ENCODE results near the gene ATP1A3.

The ATP1A3 gene

DNA sequence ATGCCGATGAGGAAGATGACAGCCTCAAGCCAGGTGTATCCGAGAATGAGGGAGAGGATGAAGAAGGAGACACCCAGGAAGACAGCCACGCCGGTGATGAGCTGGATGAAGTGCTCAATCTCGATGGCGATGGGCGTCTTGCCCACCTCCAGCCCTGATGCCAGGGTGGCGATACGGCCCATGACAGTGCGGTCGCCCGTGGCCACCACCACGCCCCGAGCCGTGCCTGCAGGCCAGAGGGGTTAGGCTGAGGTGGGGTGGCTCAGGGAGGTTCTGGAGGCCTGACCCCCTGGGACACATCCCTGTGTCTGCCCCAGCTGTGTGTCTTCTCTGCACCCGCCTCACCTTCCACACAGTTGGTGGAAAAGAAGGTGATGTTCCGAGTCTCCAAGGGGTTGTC, 9.1 kb downstream of the ATP1A3 start:
- no peak for DNase-seq (ENCODE audit: low spot score)

DNA sequence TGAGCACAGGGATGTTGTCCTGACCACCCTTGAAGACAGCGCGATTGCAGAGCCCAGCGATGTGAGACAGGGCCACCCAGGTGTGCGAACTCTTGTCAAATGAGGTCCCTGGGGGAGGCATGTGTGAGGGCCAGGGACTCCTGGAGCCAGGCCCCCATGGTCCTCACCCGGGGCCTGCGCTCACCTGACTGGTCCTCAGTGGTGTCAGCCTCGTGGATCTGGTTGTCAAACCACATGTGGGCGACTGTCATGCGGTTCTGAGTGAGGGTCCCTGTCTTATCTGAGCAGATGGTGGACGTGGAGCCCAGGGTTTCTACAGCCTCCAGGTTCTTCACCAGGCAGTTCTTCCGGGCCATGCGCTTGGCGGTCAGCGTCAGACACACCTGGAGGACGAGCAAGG, 12.3 kb downstream of the ATP1A3 start:
- no peak for DNase-seq (ENCODE audit: low spot score)

DNA sequence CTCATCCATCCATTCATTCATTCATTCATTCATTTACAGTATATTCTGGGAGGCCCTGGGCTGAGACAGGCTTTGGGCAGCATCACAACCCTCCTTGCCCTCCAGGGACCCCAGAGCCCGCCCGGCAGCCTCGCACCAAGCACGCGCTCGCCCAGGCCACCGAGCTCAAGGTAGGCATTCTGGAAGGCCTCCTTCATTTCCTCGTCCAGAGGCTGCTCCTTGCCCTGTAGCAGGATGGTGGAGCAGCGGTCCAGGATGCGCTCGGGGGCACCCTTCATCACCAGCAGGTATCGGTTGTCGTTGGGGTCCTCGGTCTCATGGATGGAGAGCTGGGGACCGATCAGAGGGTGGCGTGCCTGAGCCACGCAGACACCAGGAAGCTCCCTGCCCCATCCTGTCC, 15.6 kb downstream of the ATP1A3 start:
- DNase-seq (ENCODE audit: low spot score): no peak

DNA sequence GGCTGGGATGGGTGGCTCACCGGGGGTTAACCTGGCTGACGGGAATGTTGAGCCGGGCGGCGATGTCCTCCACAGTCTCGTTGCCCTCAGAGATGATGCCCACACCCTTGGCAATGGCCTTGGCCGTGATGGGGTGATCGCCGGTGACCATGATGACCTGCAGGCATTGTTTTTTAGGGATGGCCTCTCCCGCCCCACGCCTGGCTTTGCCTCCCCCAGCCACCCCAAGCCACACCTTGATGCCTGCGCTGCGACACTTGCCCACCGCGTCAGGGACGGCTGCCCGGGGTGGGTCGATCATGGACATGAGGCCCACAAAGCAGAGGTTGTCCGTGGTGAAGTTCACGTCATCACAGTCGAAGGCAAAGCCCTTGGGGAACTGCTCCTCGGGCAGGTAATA, 16.1 kb downstream of the ATP1A3 start:
- DNase-seq (ENCODE audit: low spot score): no peak

DNA sequence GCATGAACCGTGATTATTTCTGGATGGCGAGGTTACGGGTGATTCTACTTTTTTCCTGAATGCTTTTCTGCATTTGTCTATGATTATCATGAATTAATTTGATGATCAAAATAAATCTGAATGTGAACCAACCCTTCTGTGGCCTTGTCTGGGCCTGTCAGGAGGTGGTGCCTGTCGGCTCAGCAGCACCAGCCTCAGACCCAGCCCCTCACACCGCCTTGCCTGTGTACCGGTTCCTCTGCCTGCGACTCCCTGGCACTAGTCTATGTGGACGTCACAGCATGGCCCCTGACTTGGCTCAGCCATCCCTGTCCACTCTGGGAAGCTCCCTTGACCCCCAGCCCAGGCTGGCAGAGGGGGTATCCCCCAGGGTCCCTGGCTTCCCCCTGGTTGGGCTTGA, 19.4 kb downstream of the ATP1A3 start:
- DNase-seq (ENCODE audit: low spot score): no peak

DNA sequence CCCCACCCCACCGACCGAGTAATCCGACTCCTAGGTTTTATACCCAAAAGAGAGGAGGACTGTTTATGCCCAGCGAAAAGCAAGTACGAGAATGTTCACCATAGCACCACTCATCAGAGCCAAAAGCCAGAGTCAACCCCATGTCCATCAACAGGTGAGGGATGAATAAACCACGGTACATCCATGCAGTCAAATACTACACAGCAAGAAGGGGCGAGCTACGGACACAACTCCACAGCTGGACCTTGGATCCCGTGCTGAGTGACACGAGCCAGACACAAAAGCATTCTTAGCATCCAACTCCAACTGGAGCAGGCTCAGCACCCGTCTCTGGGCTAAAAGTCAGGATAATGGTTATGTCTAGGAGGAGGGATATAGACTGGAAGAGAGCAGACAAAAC, 22.7 kb downstream of the ATP1A3 start:
- no peak for DNase-seq (ENCODE audit: low spot score)

DNA sequence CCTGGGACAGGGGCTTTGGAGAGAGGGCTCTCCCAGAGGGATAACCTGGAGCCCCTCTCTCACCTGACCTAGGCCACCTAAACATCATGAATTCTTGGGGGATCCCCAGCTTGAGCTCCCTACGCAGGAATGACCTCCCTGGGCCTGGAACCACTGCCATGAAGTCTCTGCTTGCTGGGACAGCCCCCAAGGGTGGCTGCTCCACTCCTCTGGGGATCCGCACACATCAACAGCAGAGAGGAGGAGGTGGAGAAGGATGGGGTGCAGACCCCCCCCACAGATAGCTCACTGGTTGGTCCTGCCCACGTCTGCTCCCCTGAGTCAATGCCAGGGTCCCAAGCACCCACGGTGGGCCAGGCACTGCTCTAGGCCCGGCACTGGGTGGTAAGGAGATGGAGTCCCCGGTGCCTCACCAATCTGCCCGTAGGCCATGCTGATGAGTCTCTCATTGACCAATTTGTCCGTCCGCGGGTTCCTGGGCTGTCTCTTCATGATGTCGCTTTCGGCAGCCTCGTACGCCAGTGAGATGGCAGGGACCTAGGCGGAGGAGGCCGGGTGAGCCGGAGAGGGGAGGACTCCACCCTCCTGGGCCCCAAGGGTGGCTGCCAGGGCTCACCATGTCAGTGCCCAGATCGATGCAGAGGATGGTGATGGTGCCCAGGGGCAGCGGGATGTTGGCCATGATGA, 24.1 kb downstream of the ATP1A3 start:
- DNase-seq (ENCODE audit: low spot score): no peak

DNA sequence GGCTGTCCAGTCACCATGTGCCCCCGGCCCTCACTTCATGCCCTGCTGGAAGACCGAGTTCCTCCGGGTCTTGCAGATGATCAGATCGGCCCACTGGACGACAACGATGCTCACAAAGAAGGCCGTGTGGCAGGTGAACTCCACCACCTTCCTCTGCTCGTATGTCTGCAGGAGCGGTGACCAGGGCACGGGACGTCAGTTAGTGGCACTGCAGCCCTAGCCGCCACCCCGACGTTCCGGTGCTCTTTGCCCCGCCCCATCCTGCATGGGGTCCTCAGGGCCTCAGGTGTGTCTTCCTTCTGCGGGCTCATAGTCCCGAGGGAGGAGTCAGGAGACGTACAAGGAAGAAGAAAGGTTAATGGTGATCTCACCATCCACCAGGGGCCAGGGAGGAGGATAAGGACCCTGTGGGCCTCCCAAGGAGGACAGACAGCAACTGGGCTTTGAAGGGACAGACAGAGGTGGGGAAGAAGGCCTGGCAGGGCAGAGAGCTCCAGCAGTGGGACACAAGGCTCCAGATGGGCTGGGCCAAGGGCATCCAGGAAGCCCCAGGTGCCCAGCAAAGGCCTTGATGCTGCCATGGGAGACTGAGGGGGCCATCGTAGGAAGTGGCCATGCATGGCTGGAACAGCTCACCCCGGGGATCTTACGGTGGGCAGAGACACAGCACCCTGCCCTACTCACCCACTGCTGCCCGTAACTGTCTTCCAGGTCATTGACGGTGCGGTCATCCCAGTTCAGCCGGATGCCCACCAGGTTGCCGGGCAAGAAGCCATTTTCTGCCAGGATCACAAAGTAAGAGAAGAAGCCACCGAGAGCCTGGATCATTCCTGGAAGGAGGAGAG, 25.1 kb downstream of the ATP1A3 start:
- no peak for DNase-seq (ENCODE audit: low spot score)

DNA sequence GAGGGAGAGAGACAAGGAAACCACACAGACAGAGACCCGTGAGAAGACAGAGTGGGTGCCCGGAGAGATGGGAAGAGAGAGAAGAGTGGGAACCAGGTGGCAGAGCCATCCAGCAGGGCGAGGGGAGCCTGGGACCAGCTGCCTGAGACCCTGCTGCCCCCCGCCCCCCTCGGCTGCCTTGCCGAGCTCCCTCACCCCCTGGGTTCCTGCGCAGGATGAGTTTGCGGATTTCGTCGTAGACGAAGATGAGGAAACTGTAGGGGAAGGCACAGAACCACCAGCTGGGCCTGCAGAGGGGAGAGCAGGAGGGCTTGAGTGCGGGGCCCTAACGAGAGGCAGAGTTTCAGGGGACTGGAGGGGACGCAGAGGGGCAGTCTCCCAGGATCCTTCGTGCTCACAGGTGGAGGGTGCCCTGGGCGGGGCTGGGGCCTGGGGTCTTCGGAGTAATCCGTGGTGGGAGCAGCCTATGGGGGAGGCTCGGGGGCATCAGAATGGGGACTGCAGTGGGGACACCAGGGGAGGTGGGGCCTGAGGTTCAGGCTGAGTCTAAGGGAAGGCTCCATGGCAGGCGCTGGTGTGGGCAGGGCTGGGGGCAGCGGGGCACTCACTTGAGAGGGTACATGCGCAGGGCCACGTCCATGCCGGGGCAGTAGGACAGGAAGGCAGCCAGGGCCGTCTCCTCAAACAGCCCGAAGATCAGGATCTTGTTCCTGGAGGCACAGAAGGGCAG, 26.8 kb downstream of the ATP1A3 start:
- DNase-seq (ENCODE audit: low spot score): no peak

DNA sequence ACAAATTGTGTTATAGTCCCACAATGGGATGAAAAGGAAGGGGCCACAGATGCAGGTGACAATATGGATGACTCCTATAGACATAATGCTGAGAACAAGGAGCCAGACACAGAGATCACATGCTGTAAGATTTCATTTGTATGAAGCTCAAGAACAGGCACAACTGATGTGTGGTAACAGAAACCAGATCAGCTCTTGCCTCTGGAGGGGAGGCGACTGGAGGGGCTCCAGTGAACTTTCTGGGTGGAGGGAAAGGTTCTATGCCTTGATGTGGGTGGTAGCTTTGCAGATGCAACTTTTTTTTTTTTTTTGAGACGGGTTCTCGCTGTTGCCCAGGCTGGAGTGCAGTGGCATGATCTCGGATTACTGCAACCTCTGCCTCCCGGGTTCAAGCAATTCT, 28.9 kb downstream of the ATP1A3 start:
- DNase-seq (ENCODE audit: low spot score): no peak

DNA sequence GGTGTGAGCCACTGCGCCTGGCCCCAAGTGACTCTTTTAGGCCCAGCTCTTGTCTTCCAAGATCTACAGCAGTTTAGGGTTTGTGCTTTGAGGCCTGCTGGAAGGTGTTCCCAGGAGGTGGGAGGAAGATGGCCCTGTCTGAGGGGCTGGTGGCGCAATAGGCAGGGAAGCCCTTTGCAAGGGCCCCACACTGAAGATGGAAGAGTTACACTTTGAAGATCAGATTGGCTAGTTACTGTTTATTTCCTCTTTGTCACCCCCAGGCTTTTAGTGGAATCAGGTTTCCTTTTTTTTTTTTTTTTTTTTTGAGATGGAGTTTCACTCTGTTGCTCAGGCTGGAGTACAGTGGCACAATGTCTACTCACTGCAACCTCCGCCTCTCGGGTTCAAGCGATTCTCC, 33.1 kb downstream of the ATP1A3 start:
- DNase-seq (ENCODE audit: low spot score): no peak

DNA sequence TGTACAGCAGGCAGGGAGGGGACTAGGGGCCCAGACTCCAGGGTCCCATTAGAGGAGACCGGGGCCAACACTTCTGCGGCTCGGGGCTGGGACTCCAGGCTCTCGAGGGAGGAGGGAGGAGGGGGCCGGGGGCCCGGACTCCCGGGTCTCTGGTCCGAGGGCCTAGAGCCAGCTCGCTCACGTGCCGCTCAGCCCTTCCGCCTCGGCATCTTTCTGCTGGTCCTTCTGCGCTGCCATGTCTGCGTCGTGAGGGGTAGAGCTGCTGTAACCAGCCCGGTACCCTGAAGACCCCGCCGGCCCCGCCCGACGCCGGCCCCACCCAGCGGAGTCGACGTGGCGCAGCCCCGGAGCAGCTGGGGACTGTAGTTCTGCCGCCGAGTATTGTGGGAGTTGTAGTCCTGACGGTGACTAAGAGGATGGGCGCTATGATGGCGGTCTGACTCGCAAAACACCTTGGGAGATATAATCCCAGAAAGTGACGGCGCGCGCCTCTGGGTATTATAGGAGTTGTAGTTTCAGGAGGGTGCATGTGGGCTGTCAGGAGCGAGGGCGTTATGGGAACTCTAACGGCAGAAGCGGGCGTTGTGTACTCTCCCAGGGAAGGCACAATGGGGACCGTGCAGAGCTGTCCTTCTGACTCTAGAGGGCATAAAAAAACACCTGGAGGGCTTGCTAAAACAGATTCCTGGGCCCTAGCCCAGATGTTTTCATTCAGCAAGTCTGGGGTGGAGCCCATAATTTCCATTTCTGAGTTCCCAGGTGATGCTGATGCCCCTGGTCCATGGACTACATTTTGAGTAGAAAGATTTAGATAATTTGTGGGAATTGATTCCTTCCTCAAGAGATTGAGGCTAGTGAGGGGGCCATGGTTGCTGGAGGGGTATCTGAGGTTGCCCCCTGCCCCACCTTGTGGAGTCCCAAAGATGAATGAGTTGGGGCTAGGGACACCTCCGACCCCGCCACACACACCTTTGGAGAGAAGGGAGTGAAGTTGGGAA, 34.7 kb downstream of the ATP1A3 start, which contains the start of gene RABAC1:
TSS of gene RABAC1 (minus strand) at position 266 of the 998 bp plus-strand sequence. CDS start at position 237, 29 bp downstream.
- DNase-seq (ENCODE audit: low spot score): peak; percentile 82

DNA sequence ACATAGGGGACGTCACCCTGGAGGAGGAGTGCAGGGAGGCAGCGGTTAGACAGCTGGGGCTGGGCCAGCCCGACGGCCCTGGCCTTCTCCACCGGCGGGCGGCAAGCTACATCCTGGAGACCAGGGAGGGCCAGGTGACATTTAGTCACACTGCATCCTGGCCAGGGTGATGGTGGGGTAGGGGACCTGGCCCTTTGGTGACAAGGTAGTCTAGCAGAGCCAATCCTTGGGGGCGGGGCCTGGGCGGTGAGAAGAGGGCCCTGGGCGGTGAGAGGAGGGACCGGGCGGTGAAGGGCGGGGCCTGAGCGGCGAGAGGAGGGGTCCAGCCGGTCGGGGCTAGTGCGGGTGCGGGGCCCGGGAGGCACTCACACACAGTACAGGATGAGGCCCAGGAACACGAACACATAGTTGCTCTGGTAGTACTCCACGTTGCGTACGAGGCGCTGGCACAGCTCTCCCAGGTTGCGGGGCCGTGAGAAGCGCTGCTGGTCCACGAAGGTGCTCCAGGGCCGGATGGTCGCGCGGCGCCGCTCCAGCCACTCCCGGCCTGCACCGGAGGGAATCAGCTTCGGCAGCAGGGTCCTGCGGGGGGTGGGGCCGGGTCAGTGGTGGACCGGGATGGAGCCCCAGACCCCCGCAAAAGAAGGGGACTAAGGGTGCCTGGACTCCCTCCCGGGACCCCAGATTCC, 35.5 kb downstream of the ATP1A3 start:
- DNase-seq (ENCODE audit: low spot score): peak; percentile 53

DNA sequence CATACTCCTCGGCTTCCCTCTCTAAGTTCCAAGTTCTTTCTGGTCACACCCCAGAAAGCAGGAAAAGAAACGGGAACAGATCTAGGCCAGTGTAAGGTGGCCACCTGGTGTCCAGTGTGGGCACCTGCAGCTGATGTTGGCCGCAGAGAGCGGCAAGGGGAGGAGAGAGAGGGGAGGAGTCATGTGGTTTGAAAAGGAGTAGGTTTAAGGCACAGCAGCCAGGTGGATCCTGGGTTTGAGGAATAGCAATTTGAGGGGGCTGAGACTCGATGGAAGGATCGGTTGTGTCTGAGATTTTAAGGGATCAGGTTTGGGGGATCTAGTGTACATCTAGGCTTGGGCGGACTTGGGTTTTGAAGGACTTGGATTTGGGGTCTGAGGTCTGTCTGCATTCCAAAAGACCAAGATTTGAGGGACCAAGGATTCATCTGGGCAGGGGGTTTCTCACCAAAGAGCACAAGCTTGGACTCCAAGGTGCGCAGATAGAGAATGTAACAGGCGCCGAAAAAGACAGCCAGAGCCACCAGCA, 36.1 kb downstream of the ATP1A3 start:
- DNase-seq (ENCODE audit: low spot score): peak; percentile 87

DNA sequence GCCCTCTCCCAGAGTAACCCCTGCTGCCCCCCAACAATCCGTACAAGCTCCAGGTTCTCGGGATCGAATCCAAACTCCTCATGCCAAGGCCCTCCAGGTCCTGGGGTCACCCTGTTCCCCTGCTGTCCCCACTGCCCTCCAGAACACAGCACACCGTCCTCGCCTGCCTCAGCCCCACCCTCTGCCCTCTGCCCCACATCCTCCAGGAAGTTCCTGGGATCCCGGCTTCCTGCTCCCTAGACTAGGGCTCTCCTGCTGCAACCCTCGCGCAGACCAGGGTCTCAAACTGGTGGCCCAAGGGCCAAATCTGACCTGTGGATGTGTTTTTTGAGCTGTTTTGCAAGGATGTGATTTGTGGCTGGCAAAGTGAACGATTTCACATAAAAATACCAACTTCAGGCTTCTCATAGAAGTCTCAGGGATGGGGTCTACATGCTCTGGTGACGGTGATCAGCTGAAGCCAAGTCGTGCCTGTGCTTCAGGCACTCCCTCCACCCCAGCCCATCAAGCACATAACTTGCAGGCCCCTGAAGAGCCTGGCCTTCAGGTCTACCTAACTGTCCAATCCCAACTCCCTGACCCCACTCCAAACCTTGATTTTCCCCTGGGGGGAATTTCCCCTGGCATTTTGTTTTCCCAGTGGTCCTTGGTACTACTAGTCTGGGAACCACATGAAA, 36.7 kb downstream of the ATP1A3 start:
- DNase-seq (ENCODE audit: low spot score): no peak

DNA sequence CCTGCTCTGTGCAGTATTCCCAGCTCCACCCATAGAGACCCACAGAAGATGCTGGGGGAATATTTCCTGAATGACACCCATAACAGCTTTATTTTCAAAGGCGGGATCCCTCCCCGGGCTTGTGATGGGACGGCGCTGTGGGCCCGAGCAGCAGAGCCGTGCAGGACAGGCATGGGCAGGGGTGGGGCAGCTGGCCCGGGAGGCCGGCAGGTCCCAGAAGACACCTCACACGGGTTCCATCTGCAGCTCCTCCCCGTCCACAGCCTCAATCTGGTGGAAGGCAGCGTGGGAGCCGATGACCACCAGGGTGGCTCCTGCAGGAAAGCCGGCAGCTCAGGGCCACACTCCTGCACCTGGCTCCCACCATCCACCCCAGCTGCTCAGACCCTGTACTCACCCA, 37.4 kb downstream of the ATP1A3 start:
- DNase-seq (ENCODE audit: low spot score): no peak

DNA sequence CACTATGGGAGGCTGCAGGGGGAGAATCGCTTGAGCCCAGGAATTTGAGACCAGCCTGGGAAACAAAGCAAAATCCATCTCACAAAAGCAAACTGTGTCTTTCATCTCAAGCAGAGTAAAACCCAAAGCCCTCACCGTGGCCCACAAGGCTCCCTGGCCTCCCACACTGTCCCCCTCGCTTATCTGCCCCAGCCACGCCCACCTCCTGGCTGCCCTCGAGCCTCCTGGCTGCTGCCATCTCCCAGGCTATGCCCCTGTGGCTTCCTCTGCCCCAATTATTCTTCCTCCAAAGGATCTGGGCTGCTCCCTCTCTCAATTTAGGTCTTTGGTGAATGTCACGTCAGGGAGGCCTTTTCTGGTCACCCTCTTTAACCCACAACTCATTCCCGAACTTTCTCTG, 38.5 kb downstream of the ATP1A3 start:
- DNase-seq (ENCODE audit: low spot score): no peak

DNA sequence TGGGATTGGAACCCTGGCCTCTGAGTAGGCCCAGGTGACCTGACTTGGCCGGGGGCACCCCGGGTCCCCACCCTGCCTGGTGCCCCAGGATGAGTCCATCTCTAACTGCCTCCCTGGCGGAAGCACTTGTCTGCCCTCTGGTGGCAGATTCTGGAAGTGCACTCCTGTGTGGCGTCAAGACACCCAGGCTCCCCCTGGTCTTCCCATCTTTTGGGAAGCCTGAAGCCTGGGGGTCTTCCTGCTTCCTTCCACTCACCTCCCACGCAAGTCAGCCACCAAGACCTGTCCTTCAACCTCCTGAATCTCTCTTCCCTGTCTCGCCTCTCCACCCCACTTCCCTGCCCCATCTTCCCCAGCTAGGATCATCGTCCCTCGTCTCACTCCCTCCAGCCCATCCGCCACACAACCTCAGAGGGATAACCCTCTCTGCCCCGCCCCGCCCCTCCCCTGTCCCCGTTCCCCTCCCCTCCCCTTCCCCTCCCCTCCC, 42.3 kb downstream of the ATP1A3 start:
- peak; percentile 80 for DNase-seq (ENCODE audit: low spot score)

DNA sequence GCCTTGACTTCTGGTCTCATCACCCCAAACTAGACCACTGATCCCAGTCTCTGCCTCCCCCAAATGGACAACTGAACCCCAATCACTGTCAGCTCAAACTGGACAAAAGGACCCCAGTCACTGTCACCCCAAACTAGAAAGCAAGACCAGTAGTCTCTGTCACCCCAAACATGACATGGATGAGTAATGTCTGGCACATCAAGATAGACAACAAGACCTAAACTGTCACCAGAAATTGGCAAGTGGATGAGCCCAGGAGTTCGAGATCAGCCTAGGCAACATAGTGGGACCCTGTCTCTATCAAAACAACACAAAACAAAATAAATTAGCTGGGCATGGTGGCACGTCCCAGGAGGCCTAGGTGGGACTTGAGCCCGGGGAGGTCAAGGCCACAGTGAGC, 46.9 kb downstream of the ATP1A3 start:
- DNase-seq (ENCODE audit: low spot score): no peak

Measured in COLO829 (cell line).